ENCODE measurements around the gene NFKBIL1. TPM values are rescaled to one million over a fixed set of nuclear protein-coding genes. Genes with fewer than 3 reads are reported as not detected.
"Not testable (repeated sequence)": the region's sequence is repeated elsewhere in the genome, so short reads cannot be mapped to it uniquely, and the experiment has no call there.

NFKBIL1 gene
- polyA plus RNA-seq, 1 of the 3 experiments (the other 2 are of a cell fraction), result 17.1 TPM

GRCh38 chr6:31498748-31499147, 48.7 kb upstream of the NFKBIL1 start (continued):
- no peak for TF ChIP-seq FOSL2 (IDR thresholded peaks at IDR 0.05; ENCODE audit: borderline replicate concordance, low read depth)

GRCh38 chr6:31499648-31500047, 47.8 kb upstream of the NFKBIL1 start:
- H3K9me3 ChIP-seq; H3K27me3 ChIP-seq (ENCODE audit: insufficient read depth); H3K9me2 ChIP-seq; H3K4me1 ChIP-seq (ENCODE audit: control insufficient read depth in 1 of 2, insufficient read depth in 2 of 2, low read depth in 1 of 2, low read length in 1 of 2); CTCF ChIA-PET; H3K27ac ChIP-seq (ENCODE audit: low read depth in 2 of 2, low read length in 1 of 2); DNase-seq; H3K36me3 ChIP-seq (replicated peaks in 1 of 2; ENCODE audit: control insufficient read depth in 1 of 2, insufficient read depth in 2 of 2, low read length in 1 of 2); H3K4me3 ChIP-seq (ENCODE audit: low read depth in 2 of 2, low read length in 1 of 2); H3K4me2 ChIP-seq; H3K9ac ChIP-seq; H4K20me1 ChIP-seq (ENCODE audit: insufficient read depth); POLR2A ChIA-PET; H2AFZ ChIP-seq (ENCODE audit: low read depth): not testable (repeated sequence)
- 88% methylated on average over 2 of the region's 2 CpGs for WGBS (ENCODE audit: low lambda C conversion rate)
- peaks cover 15% of the 10 kb centered on the region for H3K79me2 ChIP-seq (ENCODE audit: insufficient read depth)
- H3F3A ChIP-seq (replicated peaks; ENCODE audit: insufficient read depth), result peaks cover 17% of the 10 kb centered on the region

DNA sequence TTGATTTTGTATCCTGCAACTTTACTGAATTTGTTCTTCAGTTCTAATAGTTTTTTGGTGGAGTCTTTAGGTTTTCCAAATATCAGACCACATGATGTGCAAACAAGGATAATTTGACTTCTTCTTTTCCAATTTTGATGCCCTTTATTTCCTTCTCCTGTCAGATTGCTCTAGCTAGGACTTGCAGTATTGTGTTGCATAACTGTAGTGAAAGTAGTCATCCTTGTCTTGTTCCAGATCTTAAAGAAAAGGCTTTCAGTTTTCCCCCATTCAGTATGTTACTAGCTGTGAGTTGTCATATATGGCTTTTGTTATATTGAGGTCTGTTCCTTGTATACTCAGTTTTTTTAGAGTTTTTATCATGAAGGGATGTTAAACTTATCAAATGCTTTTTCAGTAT, 44.8 kb upstream of the NFKBIL1 start:
- DNase-seq, result no peak
- Histone ChIP-seq H3K27ac (ENCODE audit: low read depth in 2 of 2, low read length in 1 of 2) (no peak overlapping the region), H3K27me3 (ENCODE audit: insufficient read depth) (no peaks in the 10 kb centered on the region), H3K4me2 (no peak overlapping the region), H3K9me2 (no peaks in the 10 kb centered on the region), H4K20me1 (ENCODE audit: insufficient read depth) (no peaks in the 10 kb centered on the region), H3K4me1 (ENCODE audit: control insufficient read depth in 1 of 2, insufficient read depth in 2 of 2, low read depth in 1 of 2, low read length in 1 of 2) (peaks cover 0 to 2% of the 10 kb centered on the region in 2 experiments; a peak in 1 of 4 replicates), H3K4me3 (ENCODE audit: low read depth in 2 of 2, low read length in 1 of 2) (no peak overlapping the region), H3K36me3 (replicated peaks in 1 of 2; ENCODE audit: control insufficient read depth in 1 of 2, insufficient read depth in 2 of 2, low read length in 1 of 2) (no peaks in the 10 kb centered on the region), H2AFZ (ENCODE audit: low read depth) (no peak overlapping the region), H3K9ac (no peak overlapping the region), H3F3A (replicated peaks; ENCODE audit: insufficient read depth) (peaks cover under 1% of the 10 kb centered on the region), H3K9me3 (no peaks in the 10 kb centered on the region), H3K79me2 (ENCODE audit: insufficient read depth) (peaks cover 18% of the 10 kb centered on the region)
- ChIA-PET CTCF (interaction anchor here (1.1 kb wide), 1 partner anchor 78 kb away, joined by 3 read pairs; no protein-coding TSS in a partner anchor), POLR2A (no interaction called here)
- no peak for TF ChIP-seq RCOR1 (IDR thresholded peaks at IDR 0.05; ENCODE audit: low read length)
- no peak for TF ChIP-seq CHD2 (IDR thresholded peaks at IDR 0.05; ENCODE audit: low read length, partially characterized antibody)
- no peak for TF ChIP-seq NFIC (IDR thresholded peaks at IDR 0.05; ENCODE audit: borderline replicate concordance)
- TF ChIP-seq IRF3 (IDR thresholded peaks at IDR 0.05; ENCODE audit: low read depth, low read length), result no peak
- TF ChIP-seq RAD21 (IDR thresholded peaks at IDR 0.05; ENCODE audit: low read length), result no peak
- TF ChIP-seq, protein P1, sequence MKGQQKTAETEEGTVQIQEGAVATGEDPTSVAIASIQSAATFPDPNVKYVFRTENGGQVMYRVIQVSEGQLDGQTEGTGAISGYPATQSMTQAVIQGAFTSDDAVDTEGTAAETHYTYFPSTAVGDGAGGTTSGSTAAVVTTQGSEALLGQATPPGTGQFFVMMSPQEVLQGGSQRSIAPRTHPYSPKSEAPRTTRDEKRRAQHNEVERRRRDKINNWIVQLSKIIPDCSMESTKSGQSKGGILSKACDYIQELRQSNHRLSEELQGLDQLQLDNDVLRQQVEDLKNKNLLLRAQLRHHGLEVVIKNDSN (IDR thresholded peaks at IDR 0.05; ENCODE audit: borderline replicate concordance, low read depth), result no peak
- TF ChIP-seq NRF1 (IDR thresholded peaks at IDR 0.05; ENCODE audit: low read depth, low read length), result no peak
- no peak for TF ChIP-seq YY1 (IDR thresholded peaks at IDR 0.05; ENCODE audit: low read depth)
- no peak for TF ChIP-seq POLR2AphosphoS5 (IDR thresholded peaks at IDR 0.05; ENCODE audit: low read depth, low read length)

DNA sequence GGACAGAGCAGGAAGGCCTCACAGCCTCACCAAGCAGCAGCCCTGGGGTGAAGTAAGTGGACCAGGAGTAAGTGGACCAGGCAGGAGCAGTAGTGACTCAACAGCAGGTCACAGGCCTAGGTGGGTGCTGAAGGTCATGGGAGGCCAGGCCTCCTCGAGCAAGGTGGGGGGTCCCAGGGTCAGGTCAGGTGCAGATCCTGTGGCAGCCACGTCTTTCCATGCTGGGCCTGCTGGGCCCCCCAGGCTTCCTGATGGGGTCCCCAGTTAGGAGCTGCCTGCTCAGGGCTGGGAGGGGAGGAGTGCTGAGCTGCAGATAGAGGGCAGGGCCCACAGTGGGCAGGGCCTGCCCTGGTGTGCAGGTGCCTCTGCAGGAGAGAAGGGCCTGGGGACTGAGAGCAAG, 38.4 kb upstream of the NFKBIL1 start:
- H3K27me3 ChIP-seq (ENCODE audit: insufficient read depth); H3K27ac ChIP-seq (ENCODE audit: low read depth in 2 of 2, low read length in 1 of 2); DNase-seq; H3K79me2 ChIP-seq (ENCODE audit: insufficient read depth); H3K4me1 ChIP-seq (ENCODE audit: control insufficient read depth in 1 of 2, insufficient read depth in 2 of 2, low read depth in 1 of 2, low read length in 1 of 2); H4K20me1 ChIP-seq (ENCODE audit: insufficient read depth); H3K9me3 ChIP-seq; H3K36me3 ChIP-seq (replicated peaks in 1 of 2; ENCODE audit: control insufficient read depth in 1 of 2, insufficient read depth in 2 of 2, low read length in 1 of 2); H2AFZ ChIP-seq (ENCODE audit: low read depth); H3K9me2 ChIP-seq; H3K4me2 ChIP-seq; H3F3A ChIP-seq (replicated peaks; ENCODE audit: insufficient read depth); CTCF ChIA-PET; H3K9ac ChIP-seq; H3K4me3 ChIP-seq (ENCODE audit: low read depth in 2 of 2, low read length in 1 of 2); POLR2A ChIA-PET: not testable (repeated sequence)
- WGBS (ENCODE audit: low lambda C conversion rate), result 33% methylated on average over 1 of the region's 2 CpGs
